ENCODE measurements around the gene PPP2R5C. TPM values are rescaled to one million over a fixed set of nuclear protein-coding genes. Genes with fewer than 3 reads are reported as not detected.

PPP2R5C gene
- total and polyA plus RNA-seq, 2 donors (not counting 3 experiments of a cell fraction or from before 2014, with no cell fraction given) = 42.6 to 83.6 TPM

- Histone ChIP-seq H3K27me3 (ENCODE audit: control insufficient read depth in 2 of 2, insufficient read depth in 2 of 2, low read length in 2 of 2) (no peaks in the 10 kb centered on the region), H3K9me1 (replicated peaks; ENCODE audit: control insufficient read depth, extremely low read depth, insufficient read depth, low read length) (no peaks in the 10 kb centered on the region), H2AFZ (ENCODE audit: low read depth, low read length) (no peak overlapping the region), H3K9ac (replicated peaks; ENCODE audit: extremely low read depth, insufficient read depth, low read length) (no peak overlapping the region), H3K4me1 (ENCODE audit: control insufficient read depth, extremely low read depth, insufficient read depth, low read length) (peaks cover 6% of the 10 kb centered on the region), H3K4me2 (ENCODE audit: insufficient read depth, low read length) (peak overlapping the region; percentile 2), H3K36me3 (ENCODE audit: control insufficient read depth in 2 of 2, extremely low read depth in 1 of 2, insufficient read depth in 2 of 2, low read length in 2 of 2) (no peaks in the 10 kb centered on the region), H4K20me1 (replicated peaks; ENCODE audit: control insufficient read depth, extremely low read depth, insufficient read depth, low read length) (no peaks in the 10 kb centered on the region), H3K79me2 (ENCODE audit: control insufficient read depth, insufficient read depth, low read length) (peaks cover 30% of the 10 kb centered on the region), H3K27ac (ENCODE audit: insufficient read depth, low read depth, low read length) (no peak overlapping the region), H3K9me3 (replicated peaks; ENCODE audit: control insufficient read depth, insufficient read depth, low read length) (no peaks in the 10 kb centered on the region), H3K4me3 (replicated peaks in 1 of 3; ENCODE audit: insufficient read depth in 1 of 3, low read depth in 1 of 3, low read length in 3 of 3) (no peak overlapping the region)
- ChIA-PET CTCF (interaction anchor here (0.5 to 1.3 kb wide), 3 partner anchors 12 to 121 kb away, joined by 4 to 10 read pairs (median 4); no protein-coding TSS in a partner anchor), POLR2A (no interaction called here)
- TF ChIP-seq EZH2 (IDR thresholded peaks at IDR 0.05; ENCODE audit: borderline replicate concordance, low read depth, low read length, severe bottlenecking) (no peak), MAX (IDR thresholded peaks at IDR 0.05; ENCODE audit: insufficient read depth, insufficient read length) (no peak), POLR2A (IDR thresholded peaks at IDR 0.05; ENCODE audit: low read depth, low read length) (no peak), POLR2AphosphoS5 (IDR thresholded peaks at IDR 0.05; ENCODE audit: insufficient read depth, low read depth, low read length) (no peak), MYC (IDR thresholded peaks at IDR 0.05; ENCODE audit: low read depth, low read length) (no peak), CTCF (IDR thresholded peaks at IDR 0.05; ENCODE audit: extremely low read depth in 1 of 2, insufficient read depth in 1 of 2, low read depth in 1 of 2, low read length in 2 of 2) (no peak), GATA2 (IDR thresholded peaks at IDR 0.05; ENCODE audit: insufficient read depth, insufficient read length, low read depth, low read length) (no peak), JUN (IDR thresholded peaks at IDR 0.05; ENCODE audit: borderline replicate concordance, insufficient read depth, insufficient read length, low read depth) (no peak), FOS (IDR thresholded peaks at IDR 0.05; ENCODE audit: borderline replicate concordance, insufficient read depth, low read length) (no peak)
- intact Hi-C loops (cut with micrococcal nuclease) = loop anchor here (5.0 kb wide), 1 partner anchor 64 kb away; no protein-coding TSS in a partner anchor
- FAIRE-seq = peak; percentile 74
- peak; percentile 72 for DNase-seq (ENCODE audit: low read depth, low spot score)
- no TSS peak for BruUV-seq (replicated peaks)
- dilution Hi-C loops (cut with MboI; ENCODE audit: extremely low pct_ligation_motif_present, low sequenced_read_pairs) = no loop called here
These were observed 74.6 kb downstream of the PPP2R5C start for GRCh38 chr14:101836135-101836534.
